ENCODE results near the gene FLT3LG.
"Not testable (repeated sequence)": the region's sequence is repeated elsewhere in the genome, so short reads cannot be mapped to it uniquely, and the experiment has no call there.

Gene FLT3LG

DNA sequence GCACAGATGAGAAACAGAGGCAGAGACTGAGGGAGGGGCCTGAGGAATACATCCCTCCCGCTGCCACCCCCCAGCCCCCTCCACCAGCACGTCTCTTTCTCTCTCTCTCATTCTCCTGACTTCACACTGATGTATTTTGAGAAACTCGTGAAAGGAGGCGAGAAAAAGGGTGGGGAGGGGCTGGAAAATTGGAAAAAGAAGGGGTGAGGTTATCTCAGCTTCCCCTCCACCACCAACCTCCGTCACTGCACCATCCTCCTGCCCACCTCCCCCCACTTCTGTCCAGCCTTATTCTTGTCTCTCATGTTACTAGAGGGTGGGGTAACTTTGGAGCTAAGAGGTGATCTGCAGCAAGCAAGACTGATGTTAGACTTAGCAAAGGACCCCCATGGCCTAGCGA is 34.2 kb upstream of the FLT3LG start:
- in situ Hi-C loops (cut with MboI; ENCODE audit: low pct_unique_long_range_greater_than_20kb, low sequenced_read_pairs): no loop called here
- no peak for DNase-seq

DNA sequence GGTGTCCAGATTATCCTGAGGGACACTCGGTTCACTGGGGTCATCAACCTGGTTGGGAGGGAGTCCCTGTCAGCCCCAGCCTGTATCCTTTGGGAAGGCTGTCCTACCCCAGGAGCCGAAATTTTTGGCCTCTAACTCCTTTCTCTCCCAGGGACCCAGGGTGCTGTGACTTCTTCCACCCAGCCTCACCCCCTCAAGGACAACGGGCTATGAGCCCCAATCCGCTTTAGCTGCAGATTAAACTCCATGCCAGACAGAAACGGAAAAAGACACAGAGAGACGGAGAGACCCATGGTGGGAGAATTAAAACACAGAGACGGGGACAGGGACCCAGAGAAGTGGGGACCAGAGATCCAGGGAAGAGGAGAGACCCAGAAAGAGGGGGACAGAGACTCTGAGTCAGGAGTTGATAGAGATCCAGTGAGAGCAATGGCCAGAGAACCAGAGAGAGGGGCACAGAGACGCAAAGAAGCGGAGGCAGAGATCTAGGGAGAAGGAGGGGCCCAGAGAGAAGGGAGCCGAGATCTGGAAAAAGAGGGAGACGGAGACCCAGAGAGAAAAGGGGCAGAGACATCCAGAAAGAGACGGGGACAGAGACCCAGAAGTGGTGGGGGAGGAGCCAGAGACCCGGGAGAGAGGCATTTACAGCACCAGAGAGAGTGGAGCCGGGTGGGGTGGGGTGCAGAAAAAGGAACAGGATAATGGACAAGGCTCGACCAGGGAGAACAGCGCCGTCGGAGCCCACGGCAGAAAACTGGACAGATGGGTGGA is 33.4 kb upstream of the FLT3LG start:
- in situ Hi-C loops (cut with MboI; ENCODE audit: low pct_unique_long_range_greater_than_20kb, low sequenced_read_pairs): no loop called here
- no peak for DNase-seq

DNA sequence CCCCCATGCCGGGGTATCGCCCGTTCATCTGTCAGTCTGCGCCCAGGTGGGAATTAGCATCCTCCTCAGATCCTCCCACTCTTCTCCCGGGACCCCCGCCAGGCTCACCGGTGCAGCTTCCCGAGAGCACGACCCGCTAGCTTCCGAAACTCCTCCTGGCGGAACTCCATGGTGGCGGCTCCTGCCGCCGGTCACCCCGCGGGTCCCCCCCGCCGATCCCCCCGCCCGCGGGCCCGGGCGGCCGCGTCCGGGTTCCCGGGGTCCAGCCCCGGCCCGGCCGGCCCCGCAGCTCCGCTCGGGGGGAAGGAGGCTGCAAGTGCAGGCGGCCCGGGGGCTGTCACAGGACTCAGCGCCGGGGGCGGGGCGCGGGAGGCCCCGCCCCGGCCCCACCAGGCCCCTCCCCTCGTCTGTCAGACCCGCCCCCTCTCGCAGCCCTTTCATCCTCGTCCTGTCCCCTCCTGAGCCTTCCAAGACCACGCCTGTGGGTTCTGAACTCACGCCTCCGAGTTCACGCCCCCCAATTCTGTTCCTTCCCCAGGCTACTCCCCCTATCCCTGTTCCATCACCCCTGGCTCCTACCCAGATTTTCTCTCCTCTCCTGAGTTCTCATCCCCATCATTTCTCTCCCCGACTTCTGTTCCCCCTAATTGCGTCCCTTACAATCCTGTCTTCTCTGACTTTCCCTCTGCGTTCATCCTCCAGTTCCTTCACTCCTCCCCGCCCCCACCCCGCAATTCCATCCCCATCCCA is 32.6 kb upstream of the FLT3LG start, which contains the start of gene SLC17A7:
SLC17A7 (minus strand) TSS at position 318 of the 750 bp plus-strand sequence; CDS start at position 170, 148 bp downstream.
- peak; percentile 47 for DNase-seq
- in situ Hi-C loops (cut with MboI; ENCODE audit: low pct_unique_long_range_greater_than_20kb, low sequenced_read_pairs): no loop called here

DNA sequence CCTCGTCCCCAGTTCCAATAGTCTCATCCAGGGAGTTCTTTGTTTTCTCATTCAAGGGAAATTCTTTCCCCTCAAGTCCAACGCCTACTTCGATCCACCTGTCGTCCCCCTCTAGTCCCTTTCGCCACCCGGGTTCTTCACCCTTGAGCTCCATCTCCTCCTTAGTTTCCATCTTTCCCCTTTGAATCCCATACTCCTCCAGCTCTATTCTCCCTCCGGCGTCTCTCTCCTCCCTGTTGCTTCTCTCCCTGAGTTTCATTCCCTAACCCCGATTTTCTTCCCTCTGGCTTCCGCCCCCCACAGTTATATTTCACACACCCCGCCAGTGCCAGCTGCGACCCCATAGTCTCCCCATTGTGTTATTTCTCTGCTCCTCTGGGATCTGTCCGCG is 32.1 kb upstream of the FLT3LG start:
- in situ Hi-C loops (cut with MboI; ENCODE audit: low pct_unique_long_range_greater_than_20kb, low sequenced_read_pairs): no loop called here
- DNase-seq: no peak

DNA sequence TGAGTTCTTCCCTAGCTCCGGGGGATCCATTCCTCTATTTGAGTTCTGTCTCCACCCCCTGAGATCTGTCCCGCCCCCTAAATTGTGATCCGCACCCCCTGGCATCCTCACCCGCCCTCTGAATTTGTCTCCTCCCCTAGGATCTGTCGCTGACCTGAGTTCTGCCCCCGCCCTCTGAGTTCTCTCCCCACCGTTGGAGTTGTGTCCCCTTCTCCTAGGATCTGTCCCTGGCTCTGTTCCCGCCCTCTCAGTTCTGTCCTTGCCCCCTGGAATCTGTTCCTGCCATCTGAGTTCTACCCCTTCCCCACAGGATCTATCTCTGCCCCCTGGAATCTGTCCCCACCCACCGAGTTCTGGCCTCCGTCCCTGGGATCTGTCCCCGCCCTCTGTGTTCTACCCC is 31.7 kb upstream of the FLT3LG start:
- DNase-seq: no peak
- in situ Hi-C loops (cut with MboI; ENCODE audit: low pct_unique_long_range_greater_than_20kb, low sequenced_read_pairs): no loop called here

DNA sequence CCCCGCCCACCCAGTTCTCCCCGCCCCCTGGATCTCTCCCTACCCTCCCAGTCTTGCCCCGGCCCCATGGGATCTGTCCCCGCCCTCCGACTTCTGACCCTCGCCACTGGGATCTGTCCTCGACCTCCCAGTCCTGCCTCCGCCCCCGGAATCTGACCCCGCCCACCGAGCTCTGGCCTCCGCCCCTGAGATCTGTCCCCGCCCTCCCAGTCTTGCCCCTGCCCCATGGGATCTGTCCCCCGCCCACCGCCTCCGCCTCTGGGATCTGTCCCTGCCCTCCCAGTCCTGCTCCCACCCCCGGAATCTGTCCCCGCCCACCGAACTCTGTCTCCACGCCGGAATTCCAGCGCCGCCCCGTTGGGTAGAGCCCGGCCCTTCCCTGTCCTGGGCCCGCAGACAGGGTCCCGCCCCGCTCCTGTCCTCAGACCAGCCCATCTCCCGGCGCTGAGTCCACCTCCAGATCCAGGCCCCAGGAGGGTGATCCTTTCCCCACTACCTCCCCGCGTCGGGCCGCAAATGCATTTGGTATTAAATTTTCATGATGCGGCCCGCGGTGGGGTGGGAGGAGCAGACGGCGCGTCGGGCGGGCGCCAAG is 31.1 kb upstream of the FLT3LG start:
- in situ Hi-C loops (cut with MboI; ENCODE audit: low pct_unique_long_range_greater_than_20kb, low sequenced_read_pairs): no loop called here
- DNase-seq: no peak

DNA sequence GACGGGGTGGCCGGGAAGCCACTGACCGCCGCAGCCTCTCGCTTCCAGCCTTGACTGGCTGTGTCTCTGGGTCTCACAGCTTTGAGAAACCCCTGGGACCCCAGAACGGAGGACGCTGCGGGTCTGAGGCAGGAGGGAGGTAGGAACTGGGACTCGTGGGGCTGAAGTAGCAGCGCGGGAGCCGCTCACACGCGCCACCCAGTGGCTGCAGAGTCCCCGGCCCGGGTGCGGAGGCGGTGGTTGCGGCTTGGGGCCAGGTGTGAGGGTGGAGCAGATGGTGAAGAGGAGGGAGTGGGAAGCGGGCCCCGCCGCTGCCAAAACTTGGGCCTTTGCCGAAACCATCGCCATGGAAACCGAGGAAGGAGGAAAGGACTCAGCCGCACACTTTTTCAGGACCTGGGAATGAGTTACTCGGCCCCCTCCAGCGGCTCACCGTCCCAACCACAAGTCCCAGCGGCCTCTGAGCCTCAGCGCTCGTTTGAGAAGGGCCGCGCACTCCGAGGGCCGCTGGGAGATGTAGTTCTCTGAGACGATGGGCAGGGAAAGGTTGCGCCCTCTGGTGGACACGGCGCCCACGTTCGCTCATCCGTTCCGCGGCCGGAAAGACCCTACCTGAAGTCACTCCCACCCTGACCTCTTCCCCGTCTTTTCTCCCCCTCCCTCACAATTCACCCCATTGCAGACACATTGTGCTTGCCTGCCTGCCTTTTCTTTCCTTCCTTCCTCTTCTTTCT is 30.5 kb upstream of the FLT3LG start:
- in situ Hi-C loops (cut with MboI; ENCODE audit: low pct_unique_long_range_greater_than_20kb, low sequenced_read_pairs): no loop called here
- peak; percentile 97 for DNase-seq

DNA sequence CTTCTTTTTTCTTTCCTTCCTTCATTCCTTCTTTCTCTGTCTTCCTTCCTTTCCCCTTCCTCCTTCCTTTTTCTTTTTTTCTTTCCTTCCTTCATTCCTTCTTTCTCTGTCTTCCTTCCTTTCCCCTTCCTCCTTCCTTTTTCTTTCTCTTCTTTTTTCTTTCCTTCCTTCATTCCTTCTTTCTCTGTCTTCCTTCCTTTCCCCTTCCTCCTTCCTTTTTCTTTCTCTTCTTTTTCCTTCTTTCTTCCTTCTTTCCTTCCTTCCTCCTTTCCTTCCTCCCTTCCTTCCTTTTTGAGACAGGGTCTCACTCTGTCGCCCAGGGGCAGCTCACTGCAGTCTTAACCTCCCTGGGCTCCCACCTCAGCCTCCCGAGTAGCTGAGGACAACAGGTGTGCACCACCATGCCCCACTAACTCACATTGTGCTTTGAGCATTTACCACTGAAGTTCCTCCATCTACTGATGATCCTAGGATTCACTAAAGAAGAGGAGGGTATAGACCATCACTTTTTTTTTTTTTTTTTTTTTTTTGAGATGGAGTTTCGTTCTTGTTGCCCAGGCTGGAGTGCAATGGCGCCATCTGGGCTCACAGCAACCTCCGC is 29.8 kb upstream of the FLT3LG start:
- in situ Hi-C loops (cut with MboI; ENCODE audit: low pct_unique_long_range_greater_than_20kb, low sequenced_read_pairs); DNase-seq: not testable (repeated sequence)

DNA sequence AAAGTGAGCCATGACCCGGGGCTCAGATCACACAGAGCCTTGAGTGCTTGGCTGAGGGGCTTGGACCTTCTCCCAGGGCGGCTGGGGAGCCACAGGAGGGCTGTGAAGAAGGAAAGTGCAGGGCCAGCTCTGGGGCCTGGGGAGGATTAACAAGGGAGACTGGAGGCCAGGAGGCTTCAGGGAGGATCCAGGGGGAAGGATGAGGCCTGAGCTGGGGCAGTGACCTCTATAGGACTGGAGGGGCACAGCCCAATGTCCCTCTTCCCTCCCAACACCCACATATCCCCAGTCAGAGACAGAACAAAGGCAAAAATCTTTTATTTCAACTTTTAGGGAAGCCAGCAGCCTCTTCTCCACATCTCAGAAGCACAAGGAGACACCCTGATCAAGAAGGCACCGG is 28.0 kb upstream of the FLT3LG start:
- in situ Hi-C loops (cut with MboI; ENCODE audit: low pct_unique_long_range_greater_than_20kb, low sequenced_read_pairs): no loop called here
- no peak for DNase-seq

DNA sequence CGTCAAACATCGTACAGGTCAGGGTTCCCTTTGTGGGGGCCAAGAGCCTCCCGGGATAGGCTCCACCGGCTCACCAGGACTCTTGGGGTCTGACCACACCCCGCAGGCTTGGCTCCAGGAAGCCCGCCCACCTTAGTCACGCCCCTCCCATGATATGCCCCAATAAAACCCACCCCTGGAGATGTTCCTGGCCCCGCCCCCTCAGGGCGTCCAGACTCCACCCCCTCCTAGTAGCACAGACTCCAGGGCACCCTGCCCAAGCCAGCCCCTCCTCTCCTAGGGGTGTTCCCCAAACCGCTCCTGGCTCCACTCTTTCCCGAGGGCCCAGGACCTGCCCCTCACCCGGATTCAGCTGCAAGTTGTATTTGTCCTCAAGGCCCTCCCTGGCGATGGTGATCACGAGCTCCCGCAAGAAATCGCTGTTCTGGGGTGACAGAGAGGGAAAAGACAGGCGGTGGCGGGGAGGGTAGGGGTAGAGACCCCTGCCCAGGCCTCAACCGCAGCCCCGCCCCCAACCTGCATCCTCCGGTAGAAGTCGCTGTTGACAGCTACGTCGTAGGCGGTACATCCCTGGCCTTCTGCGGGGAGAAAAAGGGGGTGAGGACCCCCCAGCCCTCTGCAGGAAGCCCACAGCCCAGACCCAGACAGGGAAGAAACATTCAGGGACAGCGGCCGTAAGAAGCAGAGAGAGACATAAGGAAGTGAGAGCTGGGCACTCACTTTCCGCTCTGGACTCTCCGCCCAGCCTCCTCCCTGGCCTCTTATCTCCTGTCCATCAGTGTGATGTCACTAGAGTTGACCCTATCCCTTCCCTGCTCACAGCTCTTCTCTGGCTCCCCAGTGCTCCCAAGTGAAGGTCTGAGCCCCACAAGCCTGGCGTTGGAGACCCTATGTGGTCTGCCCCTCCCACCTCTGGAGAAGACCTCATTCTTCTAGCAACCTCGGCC is 26.3 kb upstream of the FLT3LG start:
- in situ Hi-C loops (cut with MboI; ENCODE audit: low pct_unique_long_range_greater_than_20kb, low sequenced_read_pairs): no loop called here
- no peak for DNase-seq

DNA sequence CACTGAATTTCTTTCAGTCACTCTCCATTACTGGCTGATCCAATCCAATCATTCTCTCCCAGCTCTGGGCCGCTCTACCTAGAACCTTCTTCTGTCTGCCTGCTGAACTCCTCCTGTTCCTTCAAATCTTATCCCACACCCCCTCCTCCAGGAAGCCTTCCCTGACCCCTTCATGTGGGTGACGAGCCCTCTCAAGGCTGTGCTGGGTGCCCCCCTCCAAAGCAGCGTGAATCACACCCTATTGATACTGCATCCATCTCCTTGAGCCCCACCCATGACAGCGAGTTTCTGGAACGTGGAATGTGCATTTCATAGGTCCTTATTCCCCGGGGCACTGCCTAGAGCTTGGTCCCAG is 25.6 kb upstream of the FLT3LG start:
- DNase-seq: no peak
- in situ Hi-C loops (cut with MboI; ENCODE audit: low pct_unique_long_range_greater_than_20kb, low sequenced_read_pairs): no loop called here

DNA sequence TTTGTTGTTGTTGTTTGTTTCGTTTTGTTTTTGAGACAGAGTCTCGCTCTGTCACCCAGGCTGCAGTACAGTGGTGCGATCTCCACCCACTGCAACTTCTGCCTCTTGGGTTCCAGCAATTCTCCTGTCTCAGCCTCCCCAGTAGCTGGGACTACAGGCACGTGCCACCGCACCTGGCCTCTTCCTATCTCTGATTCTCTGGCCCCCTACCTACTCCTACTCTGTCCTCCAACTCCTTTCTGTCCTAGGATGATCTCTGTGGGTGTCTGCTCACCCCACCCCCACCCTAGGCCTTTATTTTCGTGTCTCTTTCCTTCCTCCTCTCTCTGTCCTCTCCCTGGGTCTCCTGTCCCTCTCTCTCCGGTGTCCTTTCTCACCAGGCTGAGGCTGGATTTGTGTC is 23.6 kb upstream of the FLT3LG start:
- in situ Hi-C loops (cut with MboI; ENCODE audit: low pct_unique_long_range_greater_than_20kb, low sequenced_read_pairs): no loop called here
- no peak for DNase-seq

DNA sequence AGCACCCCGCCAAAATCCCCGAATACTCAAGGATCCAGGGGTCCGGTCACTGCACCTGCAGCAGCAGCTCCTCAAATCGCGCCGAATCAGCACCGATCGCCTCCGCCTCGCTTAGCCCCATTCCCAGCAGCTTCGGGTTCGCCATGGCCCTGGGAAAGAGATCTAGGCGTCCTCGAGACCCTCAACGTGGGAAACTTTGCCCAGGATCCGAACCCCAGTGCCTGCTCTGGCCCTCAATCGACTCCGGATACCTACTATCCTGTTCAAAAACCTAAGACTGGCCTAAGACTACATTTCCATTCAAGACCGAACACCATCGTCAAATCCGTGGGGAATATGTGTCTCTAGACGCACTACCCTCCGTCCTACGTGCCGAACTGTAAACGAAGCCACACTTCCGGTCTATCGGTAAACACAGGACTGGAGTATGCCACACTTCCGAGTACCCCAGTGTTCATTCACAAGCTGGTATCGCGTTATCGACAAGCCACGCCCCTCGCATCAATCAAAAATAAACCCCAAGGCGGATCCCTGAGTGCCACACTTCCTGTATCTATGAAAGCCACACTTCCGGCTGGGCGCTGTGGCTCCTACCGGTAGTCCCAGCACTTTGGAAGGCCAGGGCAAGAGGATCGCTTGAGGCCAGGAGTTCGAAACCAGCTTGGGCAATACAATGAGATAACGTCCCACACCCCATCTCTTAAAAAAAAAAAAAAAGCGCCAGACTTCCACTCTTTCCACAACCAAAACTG is 22.4 kb upstream of the FLT3LG start, which contains the start of gene PIH1D1:
PIH1D1 (minus strand) TSS at position 385 of the 752 bp plus-strand sequence; CDS start at position 145, 240 bp downstream.
- in situ Hi-C loops (cut with MboI; ENCODE audit: low pct_unique_long_range_greater_than_20kb, low sequenced_read_pairs): no loop called here
- peak; percentile 99 for DNase-seq

DNA sequence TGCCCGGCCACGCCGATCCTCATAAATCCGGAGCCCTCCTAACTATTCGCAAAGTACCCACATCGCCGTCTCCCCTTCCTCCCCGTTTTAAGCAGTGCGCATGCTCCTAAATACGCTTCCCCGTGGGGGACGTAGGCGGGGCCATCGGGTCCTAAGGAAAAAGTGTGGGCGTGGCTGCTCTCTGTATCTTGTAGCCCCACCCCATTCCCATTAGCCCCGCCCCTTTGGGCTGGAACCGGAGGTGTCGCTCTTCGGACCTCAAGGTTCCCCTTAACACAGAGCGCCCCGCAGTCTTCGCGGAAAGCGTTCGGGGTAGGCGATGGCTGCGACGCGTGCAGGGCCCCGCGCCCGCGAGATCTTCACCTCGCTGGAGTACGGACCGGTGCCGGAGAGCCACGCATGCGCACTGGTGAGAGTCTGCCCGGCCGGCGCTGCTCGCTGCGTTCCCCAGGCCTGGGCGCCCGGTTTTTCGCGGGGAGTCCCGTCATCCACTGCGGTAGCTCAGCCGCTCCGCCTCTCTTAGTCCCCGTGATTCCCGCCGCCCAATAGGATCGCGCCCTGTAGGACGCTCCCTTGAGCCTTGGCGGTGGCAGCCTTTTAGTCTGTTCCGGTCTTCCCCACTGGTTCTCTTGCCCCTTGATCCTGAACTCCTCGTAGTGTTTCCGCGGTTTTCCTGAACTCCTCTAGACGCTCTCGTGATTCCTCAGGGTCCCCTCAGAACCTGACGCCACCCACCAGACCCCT is 20.8 kb upstream of the FLT3LG start, which contains the start of gene ALDH16A1:
ALDH16A1 (plus strand) TSS at position 213 of the 744 bp plus-strand sequence; CDS start at position 320, 107 bp downstream.
- in situ Hi-C loops (cut with MboI; ENCODE audit: low pct_unique_long_range_greater_than_20kb, low sequenced_read_pairs): no loop called here
- peak; percentile 97 for DNase-seq

DNA sequence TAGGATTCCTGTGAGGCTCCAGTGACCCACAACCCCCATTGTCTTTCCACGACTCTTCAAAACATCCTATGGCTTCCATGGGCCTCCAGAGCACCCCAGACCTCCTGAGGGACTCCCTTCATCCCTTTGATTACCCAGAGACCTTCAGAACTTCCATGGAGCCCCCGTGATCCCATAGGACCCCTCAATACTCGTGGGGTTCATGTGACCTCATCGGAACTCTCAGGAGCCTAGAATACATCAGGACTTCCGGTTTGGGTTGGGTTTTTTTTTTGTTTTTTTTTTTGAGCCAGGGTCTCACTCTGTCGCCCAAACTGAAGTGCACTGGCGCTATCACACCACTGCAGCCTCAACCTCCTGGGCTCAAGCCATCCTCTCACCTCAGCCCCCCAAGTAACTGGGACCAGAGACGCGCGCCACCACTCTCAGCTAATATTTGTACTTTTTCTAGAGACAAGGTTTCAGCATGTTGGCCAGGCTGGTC is 20.2 kb upstream of the FLT3LG start:
- DNase-seq: no peak
- in situ Hi-C loops (cut with MboI; ENCODE audit: low pct_unique_long_range_greater_than_20kb, low sequenced_read_pairs): no loop called here

DNA sequence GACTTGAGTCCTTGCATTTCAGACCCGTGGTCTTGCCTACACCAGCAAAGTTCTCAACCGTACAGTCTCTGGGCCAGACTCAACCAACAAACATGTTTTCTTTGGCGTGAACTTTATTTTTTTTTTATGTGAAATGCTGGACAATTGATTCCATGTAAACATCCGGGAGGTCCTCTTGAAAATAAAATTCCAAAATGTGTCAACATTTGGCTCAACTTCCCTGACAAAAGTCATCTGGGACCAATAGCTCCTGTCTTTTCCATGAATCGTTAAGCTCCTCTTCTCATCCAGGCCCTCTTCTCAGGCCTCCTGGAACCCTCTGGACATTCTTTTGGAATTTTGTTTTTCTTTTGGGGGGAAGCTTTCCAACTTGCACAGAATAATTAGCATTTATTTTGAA is 18.2 kb upstream of the FLT3LG start:
- no peak for DNase-seq

DNA sequence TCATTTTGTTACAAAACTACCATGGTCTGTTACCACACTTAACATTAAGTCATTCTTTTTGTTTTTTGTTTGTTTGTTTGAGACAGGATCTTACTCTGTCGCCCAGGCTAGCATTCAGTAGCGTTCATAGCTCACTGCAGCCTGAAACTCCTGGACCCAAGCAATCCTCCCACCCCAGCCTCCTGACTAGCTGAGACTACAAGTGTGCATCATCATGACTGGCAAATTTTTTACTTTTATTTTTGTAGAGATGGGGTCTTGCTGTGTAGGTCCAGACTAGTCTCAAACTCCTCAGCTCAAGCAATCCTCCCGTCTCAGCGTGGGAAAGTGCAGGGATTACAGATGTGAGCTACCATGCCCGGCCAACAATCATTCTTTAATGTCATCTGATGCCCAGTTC is 17.7 kb upstream of the FLT3LG start:
- in situ Hi-C loops (cut with MboI; ENCODE audit: low pct_unique_long_range_greater_than_20kb, low sequenced_read_pairs): no loop called here
- DNase-seq: no peak

More for the DNA sequence above, 18.2 kb upstream of the FLT3LG start:
- in situ Hi-C loops (cut with MboI; ENCODE audit: low pct_unique_long_range_greater_than_20kb, low sequenced_read_pairs): no loop called here

Data from KBM-7 (cell line).